Gastroesophageal sphincter (tissue), 2 donors: ENCODE measurements around the gene TAGLN.

Source experiments
- EP300 ChIP-seq: sonication (generic); formaldehyde crosslinking; IDR thresholded peaks from one replicate; pipeline ENCODE4 v1.6.1; 2017; ENCODE audit warnings: antibody characterized with exemption, mild to moderate bottlenecking
- POLR2AphosphoS5 ChIP-seq: sonication (generic); formaldehyde crosslinking; IDR thresholded peaks from one replicate; pipeline ENCODE4 v1.6.1; 2017; ENCODE audit warnings: antibody characterized with exemption

DNA sequence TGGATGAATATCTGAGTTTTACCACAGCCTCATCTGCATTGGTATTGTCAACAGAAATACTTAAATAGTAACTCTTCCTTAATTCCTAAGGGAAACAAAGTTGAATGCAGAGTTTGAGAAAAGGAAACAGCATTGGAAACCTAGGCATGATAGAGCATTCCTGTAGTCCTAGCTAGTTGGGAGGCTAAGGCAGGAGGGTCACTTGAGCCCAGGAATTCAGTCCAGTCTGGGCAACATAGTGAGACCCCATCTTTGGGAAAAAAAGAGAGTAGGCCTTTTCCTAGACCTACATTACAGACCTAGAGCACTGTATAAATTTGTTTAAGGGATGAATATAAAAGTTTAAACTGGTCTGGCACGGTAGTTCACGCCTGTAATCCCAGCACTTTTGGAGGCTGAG is 41.7 kb upstream of the TAGLN start:
- TF ChIP-seq POLR2AphosphoS5 (no peak), EP300 (no peak)
